ENCODE data around the gene TMEFF2. TPM values are rescaled to one million over a fixed set of nuclear protein-coding genes. Genes with fewer than 3 reads are reported as not detected.

Gene TMEFF2
- total and polyA plus RNA-seq, 2 of the 4 experiments (the other 2 are of a cell fraction), result 1.3 to 3.0 TPM

GRCh38 chr2:192049362-192049761, 145.4 kb downstream of the TMEFF2 start:
- intact Hi-C loops (cut with micrococcal nuclease) (no loop called here), dilution Hi-C loops (cut with HindIII; ENCODE audit: low sequenced_read_pairs, unreplicated experiment) (no loop called here), in situ Hi-C loops (cut with MboI; ENCODE audit: low sequenced_read_pairs) (no loop called here)
- Histone ChIP-seq H4K20me1 (ENCODE audit: insufficient read depth, low read length) (no peaks in the 10 kb centered on the region), H3K4me2 (ENCODE audit: low read depth, low read length) (no peak overlapping the region), H4K91ac (ENCODE audit: insufficient read depth, low read depth, low read length) (no peak overlapping the region), H3K9ac (ENCODE audit: low read depth, low read length) (no peak overlapping the region), H3K27me3 (ENCODE audit: control insufficient read depth, insufficient read depth, low read length) (no peaks in the 10 kb centered on the region), H2AK5ac (ENCODE audit: low read depth, low read length) (no peak overlapping the region), H3K4ac (ENCODE audit: low read depth, low read length) (no peak overlapping the region; the same call in 1 of the 2 replicates), H2AFZ (replicated peaks; ENCODE audit: low read length, poor library complexity) (no peak overlapping the region), H2BK15ac (ENCODE audit: low read depth, low read length) (no peak overlapping the region), H2BK5ac (ENCODE audit: low read depth, low read length, poor library complexity, severe bottlenecking) (no peak overlapping the region), H4K8ac (ENCODE audit: low read depth in 2 of 2, low read length in 2 of 2) (no peak overlapping the region), H2BK20ac (ENCODE audit: low read depth, low read length) (no peak overlapping the region), H3K14ac (replicated peaks; ENCODE audit: low read depth, low read length) (no peak overlapping the region), H3K9me3 (ENCODE audit: control insufficient read depth, insufficient read depth, low read length) (no peaks in the 10 kb centered on the region), H3K4me1 (ENCODE audit: control insufficient read depth, insufficient read depth, low read length) (peaks cover 1% of the 10 kb centered on the region; the same call in 1 of the 2 replicates), H3K23ac (ENCODE audit: low read depth, low read length) (no peak overlapping the region), H3K79me1 (ENCODE audit: low read depth in 1 of 2, low read length in 2 of 2) (no peaks in the 10 kb centered on the region), H3K56ac (ENCODE audit: extremely low read depth, insufficient read depth, low read length) (no peak overlapping the region), H2BK120ac (ENCODE audit: low read depth, low read length) (no peak overlapping the region), H3K27ac (ENCODE audit: insufficient read depth, low read length) (no peak overlapping the region), H3K36me3 (ENCODE audit: control insufficient read depth, insufficient read depth, low read length) (no peaks in the 10 kb centered on the region), H3K18ac (ENCODE audit: low read depth, low read length) (no peak overlapping the region), H2AK9ac (replicated peaks; ENCODE audit: low read depth, low read length, poor library complexity) (no peak overlapping the region), H3K9me1 (ENCODE audit: insufficient read depth, low read length) (no peaks in the 10 kb centered on the region; the same call in none of the 2 replicates), H3K4me3 (ENCODE audit: insufficient read depth, low read depth, low read length) (no peak overlapping the region), H4K5ac (ENCODE audit: low read depth, low read length) (no peak overlapping the region)
- WGBS, 2 experiments (ENCODE audit: extremely low coverage in 2 of 2, insufficient read length in 1 of 2), result no CpG with 5 or more reads among the region's 4 CpGs
- no TSS peak for BruUV-seq (replicated peaks)
- ATAC-seq (ENCODE audit: low read depth) (no peak), DNase-seq (no peak)
- ChIA-PET CTCF (no interaction called here), POLR2A (ENCODE audit: unreplicated experiment) (no interaction called here)
- TF ChIP-seq MAFK (IDR thresholded peaks at IDR 0.05; ENCODE audit: low read depth, low read length) (peak; percentile 84), ELK1 (IDR thresholded peaks at IDR 0.05; ENCODE audit: borderline replicate concordance, low read depth, low read length) (no peak)

Data from IMR-90 (cell line).